Measurements from ENCODE around the gene A1BG.
"Not testable (repeated sequence)": the region's sequence is repeated elsewhere in the genome, so short reads cannot be mapped to it uniquely, and the experiment has no call there.

A1BG gene

GRCh38 chr19:58385891-58386575, 32.7 kb upstream of the A1BG start:
- no peak for DNase-seq

- DNase-seq, result no peak
Observed at GRCh38 chr19:58385313-58385890, 32.1 kb upstream of the A1BG start.

GRCh38 chr19:58382997-58383603, 29.8 kb upstream of the A1BG start:
- no peak for DNase-seq

- no peak for DNase-seq
Observed at GRCh38 chr19:58381460-58382212, 28.3 kb upstream of the A1BG start.

- DNase-seq, result peak; percentile 96
Observed at GRCh38 chr19:58380662-58381459, 27.6 kb upstream of the A1BG start, which contains the start of gene ZNF837. Gene ZNF837 (minus strand): TSS chr19:58381030. CDS start chr19:58369332, 11,698 bp downstream.

GRCh38 chr19:58380037-58380661, 26.9 kb upstream of the A1BG start:
- no peak for DNase-seq

- DNase-seq, result no peak
Observed at GRCh38 chr19:58379246-58379645, 26.0 kb upstream of the A1BG start.

GRCh38 chr19:58376724-58377123, 23.4 kb upstream of the A1BG start:
- DNase-seq, result not testable (repeated sequence)

GRCh38 chr19:58374200-58374599, 20.9 kb upstream of the A1BG start:
- no peak for DNase-seq

GRCh38 chr19:58372311-58373133, 19.2 kb upstream of the A1BG start:
- DNase-seq, result no peak

- no peak for DNase-seq
Observed at GRCh38 chr19:58368561-58369360, 15.5 kb upstream of the A1BG start.

- no peak for DNase-seq
Observed at GRCh38 chr19:58367698-58368454, 14.6 kb upstream of the A1BG start.

GRCh38 chr19:58366585-58367430, 13.5 kb upstream of the A1BG start:
- no peak for DNase-seq

GRCh38 chr19:58364146-58364545, 10.9 kb upstream of the A1BG start:
- no peak for DNase-seq

- DNase-seq, result peak; percentile 93
Observed at GRCh38 chr19:58362272-58362994, 9.1 kb upstream of the A1BG start, which contains the start of gene ZNF497. Gene ZNF497 (minus strand): TSS chr19:58362751. CDS start chr19:58357635, 5,116 bp downstream.

GRCh38 chr19:58361900-58362271, 8.6 kb upstream of the A1BG start:
- DNase-seq, result peak; percentile 44

- no peak for DNase-seq
Observed at GRCh38 chr19:58357481-58358145, 4.3 kb upstream of the A1BG start.

Data from NCI-H510A treated with DMSO at 0.1 percent for 48 hours (cell line).